H1 (cell line): ENCODE results near the gene PCCA. TPM values are rescaled to one million over a fixed set of nuclear protein-coding genes. Genes with fewer than 3 reads are reported as not detected.

Experiments used
- CTCF ChIA-PET: fragments of 300-600 bp; sonication (Branson Sonifier 250); formaldehyde crosslinking; loops from one replicate; lab custom pipeline; 2021; ENCODE audit not compliant: partially characterized antibody; lab: Charles Lee
- POLR2A ChIA-PET: fragments of 300-600 bp; sonication (Branson Sonifier 250); formaldehyde crosslinking; loops from one replicate; lab custom pipeline; 2021; ENCODE audit warnings: inconsistent platforms; ENCODE audit not compliant: partially characterized antibody; lab: Charles Lee
- DNase-seq, 2 experiments: peaks; one replicate each; pipeline versions ENCODE4 v3.0.0 to v3.0.0-alpha.2; 2010 to 2022; ENCODE audit warnings: low spot score in 2 of 2, low read depth in 1 of 2, mixed read lengths in 1 of 2
- FAIRE-seq: peaks from 2 replicates; lab custom pipeline; 2011; peaks lifted over from hg19 to GRCh38; lab: Jason Lieb, UNC
- H2AFZ ChIP-seq: 2 replicates; pipeline ENCODE4 v1.8.1; 2012; ENCODE audit warnings: low read length, inconsistent platforms
- H2AK5ac ChIP-seq: 2 replicates; pipeline ENCODE4 v1.6.1; 2013; ENCODE audit warnings: low read depth, low read length
- H2BK120ac ChIP-seq: replicated peaks from 2 replicates; pipeline ENCODE3; 2013; ENCODE audit warnings: low read depth, low read length, inconsistent platforms
- H2BK12ac ChIP-seq: 2 replicates; pipeline ENCODE4 v1.6.1; 2013; ENCODE audit warnings: low read depth, low read length
- H2BK15ac ChIP-seq: 2 replicates; pipeline ENCODE4 v1.6.1; 2013; ENCODE audit warnings: low read length
- H2BK20ac ChIP-seq: 2 replicates; pipeline ENCODE4 v1.6.1; 2013; ENCODE audit warnings: low read length
- H2BK5ac ChIP-seq: 2 replicates; pipeline ENCODE4 v1.6.1; 2013; ENCODE audit warnings: low read depth, low read length
- H3K14ac ChIP-seq: 2 replicates; pipeline ENCODE4 v1.6.1; 2013; ENCODE audit warnings: inconsistent platforms; ENCODE audit not compliant: insufficient read length
- H3K18ac ChIP-seq: 2 replicates; pipeline ENCODE4 v1.6.1; 2013; ENCODE audit warnings: low read length; ENCODE audit errors: extremely low read depth
- H3K23ac ChIP-seq: 2 replicates; pipeline ENCODE4 v1.6.1; 2013; ENCODE audit warnings: inconsistent platforms; ENCODE audit not compliant: insufficient read length
- H3K23me2 ChIP-seq: 2 replicates; pipeline ENCODE4 v1.6.1; 2013; ENCODE audit warnings: low read depth, low read length
- H3K27ac ChIP-seq: 2 replicates; pipeline ENCODE4 v1.6.1; 2011; ENCODE audit warnings: low read depth, low read length, inconsistent platforms
- H3K27me3 ChIP-seq, 4 experiments: replicated peaks in 1 of 4; 1 replicate in 1 of 4; 2 replicates in 3 of 4; pipeline versions ENCODE4 v1.6.1 to v1.8.1; 2011 to 2013; ENCODE audit warnings: low read length in 3 of 4, mild to moderate bottlenecking in 3 of 4, inconsistent platforms in 2 of 4, mixed read lengths in 2 of 4, moderate library complexity in 1 of 4; ENCODE audit not compliant: control insufficient read depth in 3 of 4, insufficient read depth in 3 of 4; ENCODE audit errors: extremely low read depth in 1 of 4
- H3K36me3 ChIP-seq, 4 experiments: 2 replicates each; pipeline versions ENCODE4 v1.6.1 to v1.8.1; 2011 to 2013; ENCODE audit warnings: mild to moderate bottlenecking in 4 of 4, low read length in 3 of 4, moderate library complexity in 2 of 4, control low read depth in 1 of 4, inconsistent platforms in 1 of 4; ENCODE audit not compliant: insufficient read depth in 4 of 4, control insufficient read depth in 2 of 4
- H3K4ac ChIP-seq: replicated peaks from 2 replicates; pipeline ENCODE3; 2013; ENCODE audit warnings: low read length, low read depth, mixed read lengths, inconsistent platforms; ENCODE audit not compliant: insufficient read length
- H3K4me1 ChIP-seq, 4 experiments: replicated peaks in 1 of 4; 1 replicate in 1 of 4; 2 replicates in 3 of 4; pipeline versions ENCODE4 v1.6.1 to v1.8.1; 2011 to 2013; ENCODE audit warnings: low read length in 3 of 4, inconsistent platforms in 2 of 4, mixed read lengths in 1 of 4; ENCODE audit not compliant: insufficient read depth in 4 of 4, control insufficient read depth in 3 of 4
- H3K4me2 ChIP-seq, 2 experiments: 2 replicates each; pipeline versions ENCODE4 v1.6.1 to v1.8.1; 2011 to 2013; ENCODE audit warnings: low read depth in 2 of 2, low read length in 2 of 2, control low read depth in 1 of 2, inconsistent platforms in 1 of 2, mild to moderate bottlenecking in 1 of 2; ENCODE audit not compliant: insufficient read depth in 1 of 2
- H3K4me3 ChIP-seq, 4 experiments: fragments of 200-600, 300-600 bp in 1 of 4; sonication (generic), shearing (Covaris generic), sonication (Bioruptor Twin) in 1 of 4; 2 replicates each; pipeline versions ENCODE4 v1.5.1 to v1.8.1; 2011 to 2016; ENCODE audit warnings: low read length in 4 of 4, low read depth in 3 of 4, control low read depth in 2 of 4, inconsistent platforms in 2 of 4, mild to moderate bottlenecking in 2 of 4, mixed read lengths in 1 of 4, moderate library complexity in 1 of 4; ENCODE audit not compliant: insufficient read depth in 2 of 4; ENCODE audit errors: extremely low read depth in 1 of 4
- H3K56ac ChIP-seq: replicated peaks from 2 replicates; pipeline ENCODE3; 2013; ENCODE audit warnings: low read depth, mild to moderate bottlenecking, mixed read lengths, low read length, inconsistent platforms; ENCODE audit not compliant: insufficient read length
- H3K79me1 ChIP-seq: 2 replicates; pipeline ENCODE4 v1.6.1; 2013; ENCODE audit warnings: low read depth, low read length, control low read depth
- H3K79me2 ChIP-seq, 2 experiments: 2 replicates each; pipeline versions ENCODE4 v1.6.1 to v1.8.1; 2012 to 2013; ENCODE audit warnings: low read length in 2 of 2, mild to moderate bottlenecking in 2 of 2, inconsistent platforms in 1 of 2; ENCODE audit not compliant: insufficient read depth in 2 of 2, control insufficient read depth in 1 of 2
- H3K9ac ChIP-seq, 4 experiments: replicated peaks in 1 of 4; 1 replicate in 1 of 4; 2 replicates in 3 of 4; pipeline versions ENCODE4 v1.6.1 to v1.8.1; 2011 to 2013; ENCODE audit warnings: low read depth in 3 of 4, low read length in 3 of 4, control low read depth in 2 of 4, mild to moderate bottlenecking in 2 of 4, moderate library complexity in 2 of 4, inconsistent platforms in 1 of 4; ENCODE audit errors: extremely low read depth in 1 of 4
- H3K9me3 ChIP-seq, 2 experiments: 2 replicates each; pipeline versions ENCODE4 v1.6.1 to v1.8.1; 2012 to 2013; ENCODE audit warnings: mild to moderate bottlenecking in 2 of 2, moderate library complexity in 2 of 2, control low read depth in 1 of 2, inconsistent platforms in 1 of 2, low read depth in 1 of 2, low read length in 1 of 2, mixed read lengths in 1 of 2; ENCODE audit not compliant: insufficient read depth in 2 of 2
- H4K20me1 ChIP-seq, 2 experiments: replicated peaks in 1 of 2; 2 replicates each; pipeline versions ENCODE3 to v1.8.1; 2011 to 2013; ENCODE audit warnings: inconsistent platforms in 2 of 2, low read length in 2 of 2, mild to moderate bottlenecking in 1 of 2; ENCODE audit not compliant: insufficient read depth in 2 of 2, control insufficient read depth in 1 of 2
- H4K5ac ChIP-seq: 2 replicates; pipeline ENCODE4 v1.6.1; 2013; ENCODE audit warnings: low read length, low read depth, mixed read lengths, inconsistent platforms; ENCODE audit not compliant: insufficient read length
- H4K8ac ChIP-seq: 2 replicates; pipeline ENCODE4 v1.8.0; 2013; ENCODE audit warnings: mild to moderate bottlenecking, moderate library complexity, low read length, inconsistent platforms; ENCODE audit not compliant: insufficient read depth; ENCODE audit errors: extremely low read depth
- H4K91ac ChIP-seq: replicated peaks from 2 replicates; pipeline ENCODE3; 2013; ENCODE audit warnings: low read length, mixed read lengths, inconsistent platforms; ENCODE audit not compliant: insufficient read length
- ASH2L ChIP-seq: fragments of 200-600, 300-600 bp; sonication (generic); IDR thresholded peaks from one replicate; pipeline ENCODE4 v1.7.1; 2017; ENCODE audit warnings: low read length
- BCL11A ChIP-seq, 2 experiments: IDR thresholded peaks; one replicate each; pipeline ENCODE4 v1.6.1; 2011; ENCODE audit warnings: low read depth in 2 of 2, low read length in 2 of 2, mild to moderate bottlenecking in 2 of 2
- BRCA1 ChIP-seq: IDR thresholded peaks from 2 replicates; pipeline ENCODE4 v1.6.1; 2012; ENCODE audit warnings: low read depth, low read length, improper control_type of control experiment
- CHD1 ChIP-seq: IDR thresholded peaks from 2 replicates; pipeline ENCODE4 v1.6.1; 2012; ENCODE audit warnings: low read depth, low read length, improper control_type of control experiment
- CREB1 ChIP-seq: IDR thresholded peaks from 2 replicates; pipeline ENCODE4 v1.6.1; 2012; ENCODE audit warnings: inconsistent platforms
- GTF2F1 ChIP-seq: IDR thresholded peaks from 2 replicates; pipeline ENCODE4 v1.6.1; 2012; ENCODE audit warnings: low read depth, low read length, improper control_type of control experiment, borderline replicate concordance
- KDM1A ChIP-seq: fragments of 200-600, 300-600 bp; sonication (generic); IDR thresholded peaks from 2 replicates; pipeline ENCODE4 v1.7.1; 2016; ENCODE audit warnings: mild to moderate bottlenecking, low read length, borderline replicate concordance
- POLR2A ChIP-seq, 2 experiments: IDR thresholded peaks; 1 replicate in 1 of 2; 2 replicates in 1 of 2; pipeline ENCODE4 v1.6.1; 2011; ENCODE audit warnings: low read depth in 2 of 2, low read length in 2 of 2, mild to moderate bottlenecking in 2 of 2; ENCODE audit errors: control extremely low read depth in 1 of 2
- SIN3A ChIP-seq, 2 experiments: IDR thresholded peaks in 1 of 2; conservative IDR thresholded peaks in 1 of 2; 2 replicates each; pipeline ENCODE4 v1.6.1; 2011 to 2012; ENCODE audit warnings: low read length in 2 of 2, improper control_type of control experiment in 1 of 2, low read depth in 1 of 2, mild to moderate bottlenecking in 1 of 2
- SRF ChIP-seq: IDR thresholded peaks from 2 replicates; pipeline ENCODE4 v1.6.1; 2011; ENCODE audit warnings: mild to moderate bottlenecking, low read depth, low read length, moderate library complexity
- TAF7 ChIP-seq: optimal IDR thresholded peaks from 2 replicates; pipeline ENCODE3; 2011; ENCODE audit warnings: low read depth, mild to moderate bottlenecking, inconsistent platforms, low read length, moderate library complexity, borderline replicate concordance
- YY1 ChIP-seq: IDR thresholded peaks from 2 replicates; pipeline ENCODE4 v1.6.1; 2011; ENCODE audit warnings: low read depth, mild to moderate bottlenecking, low read length
- WGBS, 2 experiments: shearing (Covaris generic) in 1 of 2; methylation state at CpG; one replicate each; pipeline versions ENCODE4 v1.1.6 to v1.1.7; 2013 to 2015; ENCODE audit warnings: low lambda C conversion rate in 2 of 2, mixed read lengths in 2 of 2, inconsistent platforms in 1 of 2, low coverage in 1 of 2, missing lambda C conversion rate in 1 of 2; ENCODE audit not compliant: insufficient replicate concordance in 2 of 2, insufficient coverage in 1 of 2, insufficient read length in 1 of 2; ENCODE audit errors: extremely low coverage in 1 of 2, missing lambda C conversion rate in 1 of 2; 5-methylcytosine and 5-hydroxymethylcytosine counted together
- polyA plus RNA-seq, 7 experiments: library from polyadenylated mRNA; depleted of rRNA in 3 of 7; stranded (reverse) in 5 of 7; unstranded in 2 of 7; fragments of >200 nt in 5 of 7; fragments of 200-250 nt in 2 of 7; gene quantifications; 1 replicate in 5 of 7; 2 replicates in 1 of 7; 4 replicates in 1 of 7; pipeline versions ENCODE4 v1.2.1 to v1.2.3, GENCODE V29; 2011 to 2013; ENCODE audit warnings: missing spikeins in 2 of 7, mixed read lengths in 2 of 7
- total RNA-seq: library from RNA; stranded (reverse); fragmentation: NEBNext Ultra II Directional; extraction: Animal tissue kit (Norgen Biotek cat#: 25700); gene quantifications from 2 replicates; pipeline ENCODE4 v1.2.1, GENCODE V29; 2021

PCCA gene
- total and polyA plus RNA-seq, 2 of the 8 experiments (the other 6 are each of a cell fraction or from before 2014, with no cell fraction given) = 18.4 to 49.8 TPM

GRCh38 chr13:100300243-100300642 lies 211.3 kb downstream of the PCCA start:
- Histone ChIP-seq H3K14ac (no peak overlapping the region), H4K91ac (no peak overlapping the region), H4K5ac (no peak overlapping the region), H3K79me1 (no peaks in the 10 kb centered on the region; the same call in 1 of the 2 replicates), H3K27ac (no peak overlapping the region), H2BK12ac (no peak overlapping the region), H3K4me1 (peaks cover 0 to 6% (median 1%) of the 10 kb centered on the region in 4 experiments; a peak in 2 of 7 replicates), H3K23me2 (no peaks in the 10 kb centered on the region), H3K4me3 (no peak overlapping the region), H3K9ac (no peak overlapping the region), H4K8ac (no peak overlapping the region), H3K4me2 (no peak overlapping the region), H3K9me3 (no peaks in the 10 kb centered on the region), H3K79me2 (no peaks in the 10 kb centered on the region), H3K36me3 (no peaks in the 10 kb centered on the region), H2BK20ac (no peak overlapping the region), H2AFZ (no peak overlapping the region), H3K56ac (no peak overlapping the region), H2AK5ac (no peak overlapping the region), H4K20me1 (peaks cover 0 to 3% of the 10 kb centered on the region in 2 experiments), H3K4ac (no peak overlapping the region), H3K18ac (no peak overlapping the region), H2BK120ac (no peak overlapping the region), H2BK15ac (no peak overlapping the region), H3K23ac (no peak overlapping the region), H2BK5ac (no peak overlapping the region), H3K27me3 (no peaks in the 10 kb centered on the region)
- TF ChIP-seq BRCA1 = no peak
- no peak for TF ChIP-seq SIN3A (conservative IDR thresholded peaks at IDR 0.05 in 1 of 2, IDR thresholded peaks at IDR 0.05 in 1 of 2; ENCODE audit: low read depth in 1 of 2, low read length in 2 of 2)
- TF ChIP-seq CREB1 = no peak
- TF ChIP-seq GTF2F1 = no peak
- TF ChIP-seq TAF7 = no peak
- TF ChIP-seq BCL11A (IDR thresholded peaks at IDR 0.05; ENCODE audit: low read depth in 2 of 2, low read length in 2 of 2) = no peak
- TF ChIP-seq YY1 = no peak
- TF ChIP-seq SRF = no peak
- TF ChIP-seq KDM1A = no peak
- no peak for TF ChIP-seq CHD1
- no peak for TF ChIP-seq ASH2L
- no peak for TF ChIP-seq POLR2A (IDR thresholded peaks at IDR 0.05; ENCODE audit: control extremely low read depth in 1 of 2, low read depth in 2 of 2, low read length in 2 of 2)
- FAIRE-seq (no peak), DNase-seq (no peak)
- ChIA-PET POLR2A (no interaction called here), CTCF (interaction anchor here (0.6 kb wide), 1 partner anchor 300 kb away, joined by 3 read pairs; no protein-coding TSS in a partner anchor)
- 92% methylated on average over 3 of the region's 3 CpGs; no CpG with 5 or more reads in 1 of the 2 experiments for WGBS, 2 experiments
